CD4-positive, alpha-beta T cell (primary cell): ENCODE results near the gene RUNX1. TPM values are rescaled to one million over a fixed set of nuclear protein-coding genes. Genes with fewer than 3 reads are reported as not detected.
"Not testable (repeated sequence)": the region's sequence is repeated elsewhere in the genome, so short reads cannot be mapped to it uniquely, and the experiment has no call there.

Experiments used
- ATAC-seq: fragments of 200-7000 bp; cut with Tn5 transposase; one replicate; pipeline ENCODE4 v1.10.0; 2022; ENCODE audit warnings: mild to moderate bottlenecking; ENCODE audit not compliant: poor library complexity
- CTCF ChIA-PET: fragments of 350-600 bp; sonication (Branson Sonifier 250); formaldehyde crosslinking; loops from one replicate; lab custom pipeline; 2021; ENCODE audit warnings: antibody characterized with exemption, inconsistent platforms; lab: Charles Lee
- POLR2A ChIA-PET: fragments of 350-600 bp; sonication (Branson Sonifier 250); formaldehyde crosslinking; loops from one replicate; lab custom pipeline; 2021; ENCODE audit warnings: antibody characterized with exemption, inconsistent platforms; lab: Charles Lee
- DNase-seq, 14 experiments: peaks; one replicate each; pipeline ENCODE4 v3.0.0-alpha.2; 2013 to 2020; ENCODE audit warnings: mixed read lengths in 2 of 14
- H3K27ac ChIP-seq, 2 donors: one replicate each; pipeline versions ENCODE4 v1.5.1 to v1.7.0; 2013; ENCODE audit warnings: low read length in 2 of 2, low read depth in 1 of 2, mild to moderate bottlenecking in 1 of 2
- H3K27me3 ChIP-seq, 2 experiments: 1 replicate in 1 of 2; 2 replicates in 1 of 2; pipeline versions ENCODE4 v1.6.1 to v1.7.0; 2013; ENCODE audit warnings: low read length in 2 of 2, control low read depth in 1 of 2, mild to moderate bottlenecking in 1 of 2, moderate library complexity in 1 of 2; ENCODE audit not compliant: insufficient read depth in 2 of 2, control insufficient read depth in 1 of 2
- H3K36me3 ChIP-seq: one replicate; pipeline ENCODE4 v1.6.1; 2013; ENCODE audit warnings: low read length, control low read depth; ENCODE audit not compliant: insufficient read depth
- H3K4me1 ChIP-seq: one replicate; pipeline ENCODE4 v1.6.1; 2013; ENCODE audit warnings: low read length, control low read depth; ENCODE audit not compliant: insufficient read depth
- H3K4me3 ChIP-seq: one replicate; pipeline ENCODE4 v1.5.1; 2013; ENCODE audit warnings: mild to moderate bottlenecking, low read length, moderate library complexity
- H3K9me3 ChIP-seq, 2 experiments: 1 replicate in 1 of 2; 2 replicates in 1 of 2; pipeline versions ENCODE4 v1.6.1 to v1.7.0; 2013; ENCODE audit warnings: low read length in 2 of 2, mild to moderate bottlenecking in 2 of 2, control low read depth in 1 of 2, moderate library complexity in 1 of 2; ENCODE audit not compliant: control insufficient read depth in 1 of 2, insufficient read depth in 1 of 2
- H3K27ac Mint-ChIP-seq: one replicate; pipeline ENCODE4 v1.8.0; 2020; ENCODE audit warnings: mixed read lengths
- H3K27me3 Mint-ChIP-seq: one replicate; pipeline ENCODE4 v1.8.0; 2021; ENCODE audit warnings: mixed read lengths
- H3K36me3 Mint-ChIP-seq: one replicate; pipeline ENCODE4 v1.8.0; 2021; ENCODE audit warnings: low read depth, mixed read lengths
- H3K4me1 Mint-ChIP-seq: one replicate; pipeline ENCODE4 v1.8.0; 2021; ENCODE audit warnings: low read depth, mixed read lengths
- H3K4me3 Mint-ChIP-seq: one replicate; pipeline ENCODE4 v1.8.0; 2020; ENCODE audit warnings: mild to moderate bottlenecking, mixed read lengths
- H3K9me3 Mint-ChIP-seq: one replicate; pipeline ENCODE4 v1.8.0; 2020; ENCODE audit warnings: mixed read lengths
- CTCF ChIP-seq: fragments of 200-600 bp; IDR thresholded peaks from one replicate; pipeline ENCODE4 v1.8.0; 2022; ENCODE audit warnings: antibody characterized with exemption, mild to moderate bottlenecking
- intact Hi-C, 2 experiments: fragments of 100-400 bp; cut with DNase I in 1 of 2; cut with micrococcal nuclease in 1 of 2; formaldehyde crosslinking; loops; one replicate each; pipeline versions ENCODE4 v1.15.1 to v1.9.0; 2023 to 2025; cut with DNase I, micrococcal nuclease
- total RNA-seq, 174 experiments: library from RNA in 2 of 174; stranded (reverse) in 2 of 174; gene quantifications; one replicate each; pipeline ENCODE4 v1.2.3 and lab custom pipeline; 2021 to 2026

Gene RUNX1
- total RNA-seq, 2 experiments from 2014 or later, result 71.7 to 74.3 TPM

- ATAC-seq, result peak; percentile 56
- peaks cover 31% of the 10 kb centered on the region for H3K36me3 ChIP-seq
- no peaks in the 10 kb centered on the region for H3K9me3 ChIP-seq
- peaks cover 52% of the 10 kb centered on the region for H3K36me3 Mint-ChIP-seq
- H3K27me3 ChIP-seq, result no peaks in the 10 kb centered on the region
- peak overlapping the region; percentile 0 for H3K4me3 ChIP-seq
- H3K9me3 Mint-ChIP-seq, result no peaks in the 10 kb centered on the region
- peak in 6 of 14 experiments; percentile 16 to 56 (median 34) for DNase-seq
- H3K27me3 Mint-ChIP-seq, result no peaks in the 10 kb centered on the region
- peaks cover 81% of the 10 kb centered on the region for H3K4me1 ChIP-seq
- no peak for TF ChIP-seq CTCF
- ChIA-PET POLR2A (interaction anchor here (0.6 to 3.0 kb wide), 4 partner anchors 11 to 34 kb away, joined by 3 to 12 read pairs (median 5); no protein-coding TSS in a partner anchor), CTCF (interaction anchor here (1.0 to 2.6 kb wide), 6 partner anchors 12 to 79 kb away, joined by 3 to 6 read pairs (median 4); no protein-coding TSS in a partner anchor)
- H3K4me1 Mint-ChIP-seq, result peaks cover 95% of the 10 kb centered on the region
- H3K4me3 Mint-ChIP-seq, result peak overlapping the region; percentile 68
- peak overlapping the region; percentile 86 for H3K27ac Mint-ChIP-seq
- intact Hi-C loops, result loop anchor here in 1 of 2 experiments (2.0 to 5.0 kb wide), 3 partner anchors 16 to 76 kb away; no protein-coding TSS in a partner anchor
- peak overlapping the region in 1 of 2 donors; percentile 32 for H3K27ac ChIP-seq
These were observed 80.4 kb downstream of the RUNX1 start for GRCh38 chr21:34968414-34969333.

GRCh38 chr21:34967509-34968289, 81.4 kb downstream of the RUNX1 start:
- Histone ChIP-seq H3K4me1 (peaks cover 82% of the 10 kb centered on the region), H3K27ac (peak overlapping the region in 1 of 2 donors; percentile 7)
- peak in 3 of 14 experiments; percentile 25 to 60 (median 50) for DNase-seq

GRCh38 chr21:34966881-34967280, 82.2 kb downstream of the RUNX1 start:
- not testable (repeated sequence) for H3K27ac ChIP-seq, DNase-seq, H3K27me3 ChIP-seq, H3K4me3 ChIP-seq, H3K27me3 Mint-ChIP-seq, H3K4me3 Mint-ChIP-seq, ATAC-seq, H3K9me3 Mint-ChIP-seq, H3K9me3 ChIP-seq
- Mint-ChIP-seq H3K4me1 (peaks cover 95% of the 10 kb centered on the region), H3K27ac (peak overlapping the region; percentile 86), H3K36me3 (peaks cover 68% of the 10 kb centered on the region)
- ChIA-PET CTCF (interaction anchor here (1.1 to 1.5 kb wide), 3 partner anchors 10 to 83 kb away, joined by 3 to 4 read pairs (median 4); no protein-coding TSS in a partner anchor), POLR2A (interaction anchor here (1.1 to 1.6 kb wide), 2 partner anchors 9 to 80 kb away, joined by 3 to 4 read pairs; no protein-coding TSS in a partner anchor)
- peaks cover 34% of the 10 kb centered on the region for H3K36me3 ChIP-seq
- intact Hi-C loops, result loop anchor here in 1 of 2 experiments (5.0 kb wide), 1 partner anchor 75 kb away; no protein-coding TSS in a partner anchor
- H3K4me1 ChIP-seq, result peaks cover 88% of the 10 kb centered on the region

More at GRCh38 chr21:34967509-34968289, 81.4 kb downstream of the RUNX1 start:
- TF ChIP-seq CTCF, result no peak
- Mint-ChIP-seq H3K36me3 (peaks cover 60% of the 10 kb centered on the region), H3K9me3 (no peaks in the 10 kb centered on the region), H3K27me3 (no peaks in the 10 kb centered on the region), H3K4me1 (peaks cover 95% of the 10 kb centered on the region), H3K4me3 (peak overlapping the region; percentile 64), H3K27ac (peak overlapping the region; percentile 86)
- CTCF ChIA-PET, result interaction anchor here (1.2 to 2.6 kb wide), 6 partner anchors 11 to 78 kb away, joined by 3 to 6 read pairs (median 4); no protein-coding TSS in a partner anchor
- no peak overlapping the region for H3K4me3 ChIP-seq
- H3K9me3 ChIP-seq, result no peaks in the 10 kb centered on the region
- no peaks in the 10 kb centered on the region for H3K27me3 ChIP-seq
- H3K36me3 ChIP-seq, result peaks cover 34% of the 10 kb centered on the region
- intact Hi-C loops, result loop anchor here in 1 of 2 experiments (2.0 to 5.0 kb wide), 3 partner anchors 15 to 75 kb away; no protein-coding TSS in a partner anchor
- peak; percentile 43 for ATAC-seq
- POLR2A ChIA-PET, result interaction anchor here (0.6 to 3.0 kb wide), 6 partner anchors 9 to 80 kb away, joined by 3 to 12 read pairs (median 4); no protein-coding TSS in a partner anchor
